NCI-H1105 (cell line): ENCODE results near the gene SLC26A8.
"Not testable (repeated sequence)": the region's sequence is repeated elsewhere in the genome, so short reads cannot be mapped to it uniquely, and the experiment has no call there.

Experiments
- DNase-seq: peaks from one replicate; lab custom pipeline; 2025; lab: John Stamatoyannopoulos, UW

Gene SLC26A8

DNA sequence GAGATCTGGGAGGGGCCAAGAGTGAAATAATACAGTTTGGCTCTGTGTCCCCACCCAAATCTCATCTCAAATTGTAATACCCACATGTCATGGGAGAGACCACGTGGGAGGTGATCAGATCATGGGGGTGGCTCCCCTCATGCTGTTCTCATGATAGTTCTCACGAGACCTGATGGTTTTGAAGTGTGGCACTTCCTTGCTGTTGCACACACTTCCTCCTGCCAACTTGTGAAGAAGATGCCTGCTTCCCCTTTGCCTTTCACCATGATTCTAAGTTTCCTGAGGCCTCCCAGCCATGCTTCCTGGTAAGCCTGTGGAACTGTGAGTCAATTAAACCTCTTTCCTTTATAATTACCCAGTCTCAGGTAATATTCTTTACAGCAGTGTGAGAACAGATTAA, 114.9 kb downstream of the SLC26A8 start:
- not testable (repeated sequence) for DNase-seq

DNA sequence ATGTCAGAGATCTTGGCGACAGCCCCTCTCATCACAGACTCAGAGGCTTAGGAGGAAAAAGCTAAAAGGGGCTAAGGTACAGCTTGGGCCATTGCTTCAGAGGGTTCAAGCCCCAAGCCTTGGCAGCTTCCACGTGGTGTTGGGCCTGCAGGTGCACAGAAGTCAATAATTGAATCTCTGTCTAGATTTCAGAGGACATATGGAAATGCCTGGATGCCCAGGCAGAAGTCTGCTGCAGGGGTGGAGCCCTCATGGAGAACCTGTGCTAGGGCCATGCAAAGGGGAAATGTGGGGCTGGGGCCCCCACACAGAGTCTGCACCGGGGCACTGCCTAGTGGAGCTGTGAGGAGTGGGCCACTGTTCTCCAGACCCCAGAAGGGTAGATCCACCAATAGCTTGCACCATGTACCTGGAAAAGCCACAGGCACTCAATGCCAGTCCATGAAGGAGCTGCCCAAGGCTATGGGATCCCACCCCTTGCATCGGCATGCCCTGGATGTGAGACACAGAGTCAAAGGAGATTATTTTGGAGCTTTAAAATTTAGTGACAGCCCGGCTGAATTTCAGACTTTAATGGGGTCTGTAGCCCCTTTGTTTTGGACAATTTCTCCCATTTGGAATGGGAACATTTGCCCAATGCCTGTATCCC, 115.6 kb downstream of the SLC26A8 start:
- not testable (repeated sequence) for DNase-seq

DNA sequence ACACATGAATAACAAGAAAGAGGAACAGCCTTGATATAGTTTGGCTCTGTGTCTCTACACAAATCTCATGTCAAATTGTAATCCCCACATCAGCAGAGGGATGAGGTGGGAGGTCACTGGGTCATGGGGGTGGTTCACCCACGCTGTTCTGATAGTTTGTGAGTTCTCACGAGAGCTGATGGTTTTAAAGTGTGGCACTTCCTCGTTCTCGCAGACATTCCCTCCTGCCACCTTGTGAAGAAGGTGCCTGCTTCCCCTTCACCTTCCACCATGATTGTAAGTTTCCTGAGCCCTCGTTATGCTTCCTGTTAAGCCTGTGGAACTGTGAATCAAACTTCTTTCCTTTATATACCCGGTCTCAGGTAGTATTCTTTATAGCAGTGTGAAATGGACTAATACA, 116.7 kb downstream of the SLC26A8 start:
- no peak for DNase-seq

DNA sequence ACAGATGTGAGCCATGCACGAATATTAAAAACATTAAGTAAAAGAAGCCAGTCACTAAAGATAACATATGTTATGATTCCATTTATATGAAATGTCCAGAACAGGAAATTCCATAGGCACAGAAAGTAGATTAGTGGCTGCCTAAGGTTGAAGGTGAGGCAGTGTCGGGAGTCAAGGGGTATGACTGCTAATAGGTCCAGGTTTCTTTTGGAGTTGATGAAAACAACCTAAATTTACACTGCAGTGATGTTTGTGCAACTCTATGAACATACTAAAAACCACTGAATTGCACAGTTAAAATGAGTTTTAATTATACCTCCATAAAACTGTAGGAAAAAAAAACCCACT, 118.0 kb downstream of the SLC26A8 start:
- DNase-seq: no peak

DNA sequence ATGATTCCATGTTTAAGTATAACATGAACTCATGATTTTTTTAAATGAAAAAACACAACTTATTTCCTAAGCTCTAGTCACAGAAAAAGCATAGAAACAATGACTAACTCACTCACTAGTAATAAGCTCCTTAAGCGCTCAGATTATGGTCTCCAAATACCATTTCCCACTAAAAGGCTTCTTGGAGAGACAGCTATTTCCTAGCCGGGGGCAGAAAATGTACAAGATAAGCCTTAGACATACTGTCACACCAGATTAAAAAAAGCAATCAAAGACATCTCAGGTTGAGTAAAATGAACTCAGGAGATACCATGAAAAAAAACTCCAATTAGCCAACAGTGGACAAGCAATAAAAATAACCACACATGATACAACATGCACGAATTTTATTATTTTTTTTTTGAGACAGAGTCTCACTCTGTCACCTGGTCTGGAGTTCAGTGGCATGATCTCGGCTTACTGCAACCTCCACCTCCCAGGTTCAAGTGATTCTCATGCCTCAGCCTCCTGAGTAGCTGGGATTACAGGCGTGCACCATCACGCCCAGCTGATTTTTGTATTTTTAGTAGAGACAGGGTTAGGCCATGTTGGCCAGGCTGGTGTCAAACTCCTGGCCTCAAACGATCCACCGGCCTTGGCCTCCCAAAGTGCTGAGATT, 118.5 kb downstream of the SLC26A8 start:
- no peak for DNase-seq

DNA sequence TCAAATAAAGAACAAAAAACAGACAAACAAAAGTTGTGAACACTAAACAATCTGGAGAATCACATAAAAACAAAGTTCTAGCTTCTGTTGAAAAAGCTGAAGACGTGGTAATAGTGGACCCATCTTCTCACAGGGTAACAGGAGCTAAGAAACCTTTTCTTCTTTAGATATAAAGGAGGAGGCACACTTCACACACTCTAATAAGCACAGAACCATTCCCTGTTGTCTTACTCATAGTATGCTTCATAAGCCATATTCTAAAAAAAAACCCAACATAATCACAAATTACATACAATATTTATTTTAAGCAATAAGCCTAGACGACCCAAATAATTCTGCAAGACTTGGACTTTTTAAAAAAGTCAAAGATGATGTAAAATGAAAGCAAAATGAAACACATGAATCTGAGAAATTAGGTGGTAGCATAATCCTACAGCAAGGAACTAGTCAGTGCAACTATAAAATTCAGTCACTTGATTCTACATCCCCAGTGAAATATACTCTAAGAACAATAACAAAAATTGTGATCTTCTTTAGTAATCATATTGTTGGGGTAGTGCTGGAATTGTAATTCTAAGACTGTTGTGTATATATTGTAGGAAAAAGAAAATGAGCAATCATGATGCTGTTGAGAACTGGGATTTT, 119.2 kb downstream of the SLC26A8 start:
- DNase-seq: no peak

DNA sequence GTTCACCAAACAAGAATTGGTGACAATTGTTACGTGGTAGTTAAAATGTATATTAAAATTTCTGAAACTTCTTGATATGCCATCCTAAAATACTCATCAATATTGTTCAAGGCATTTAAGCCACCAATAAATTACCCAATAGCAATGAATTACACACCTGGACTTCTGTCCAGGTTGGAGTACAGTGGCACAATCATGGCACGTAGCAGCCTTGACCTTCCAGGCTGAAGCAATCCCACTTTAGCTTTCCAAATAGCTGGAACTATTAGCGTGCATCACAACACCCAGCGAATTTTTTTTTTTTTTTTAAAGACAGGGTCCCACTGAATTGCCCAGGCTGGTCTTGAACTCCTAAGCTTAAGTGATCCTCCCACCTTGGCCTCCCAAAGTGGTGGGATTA, 120.8 kb downstream of the SLC26A8 start:
- no peak for DNase-seq

DNA sequence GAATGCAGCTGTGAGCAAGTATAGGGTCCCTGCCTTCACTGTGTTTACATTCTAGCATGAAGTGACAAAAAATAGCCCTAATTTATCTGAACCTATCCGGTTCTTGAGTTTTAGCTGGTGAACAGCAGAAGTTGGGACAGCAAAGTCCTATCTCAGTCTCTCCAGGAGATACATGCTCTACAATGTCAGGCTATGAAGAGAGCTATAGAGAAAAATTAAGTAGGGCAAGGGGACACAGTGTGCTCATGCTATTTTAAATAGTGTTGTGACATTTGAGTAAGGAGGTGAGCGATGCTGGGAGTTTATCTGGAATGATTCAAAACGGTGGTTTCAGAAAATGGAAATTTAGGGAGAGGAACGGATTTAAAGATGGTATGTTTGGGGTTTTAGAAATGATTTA, 124.0 kb downstream of the SLC26A8 start:
- no peak for DNase-seq

DNA sequence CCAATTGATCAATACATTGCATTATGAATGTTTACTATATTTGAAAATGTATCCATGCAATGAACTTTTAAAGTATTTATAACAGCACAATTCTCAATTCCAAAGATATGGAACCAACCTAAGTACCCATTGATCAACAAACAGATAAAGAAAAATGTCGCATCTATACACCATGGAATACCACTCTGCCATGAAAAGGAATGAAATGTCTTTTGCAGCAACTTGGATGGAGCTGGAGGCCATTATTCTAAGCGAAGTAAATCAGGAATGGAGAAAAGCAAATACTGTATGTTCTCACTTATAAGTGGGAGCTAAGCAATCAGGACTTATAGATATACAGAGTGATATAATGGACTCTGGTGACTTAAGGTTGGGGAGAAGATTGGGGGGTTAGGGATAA, 126.4 kb downstream of the SLC26A8 start:
- no peak for DNase-seq

DNA sequence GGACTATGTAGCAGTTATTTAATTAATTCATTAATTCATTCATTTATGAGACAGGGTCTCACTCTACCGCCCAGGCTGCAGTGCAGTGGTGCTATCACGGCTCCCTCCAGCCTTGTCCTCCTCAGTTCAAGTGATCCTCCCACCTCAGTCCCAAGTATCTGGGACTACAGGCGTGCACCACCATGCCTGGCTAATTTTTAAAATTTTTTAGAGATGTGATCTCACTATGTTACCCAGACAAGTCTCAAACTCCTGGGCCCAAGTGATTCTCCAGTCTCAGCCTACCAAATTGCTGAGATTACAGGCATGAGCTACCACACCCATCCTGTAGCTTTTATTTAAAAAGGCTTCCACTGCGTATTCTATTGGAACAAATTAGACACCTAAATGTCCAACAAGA, 127.0 kb downstream of the SLC26A8 start:
- DNase-seq: no peak

DNA sequence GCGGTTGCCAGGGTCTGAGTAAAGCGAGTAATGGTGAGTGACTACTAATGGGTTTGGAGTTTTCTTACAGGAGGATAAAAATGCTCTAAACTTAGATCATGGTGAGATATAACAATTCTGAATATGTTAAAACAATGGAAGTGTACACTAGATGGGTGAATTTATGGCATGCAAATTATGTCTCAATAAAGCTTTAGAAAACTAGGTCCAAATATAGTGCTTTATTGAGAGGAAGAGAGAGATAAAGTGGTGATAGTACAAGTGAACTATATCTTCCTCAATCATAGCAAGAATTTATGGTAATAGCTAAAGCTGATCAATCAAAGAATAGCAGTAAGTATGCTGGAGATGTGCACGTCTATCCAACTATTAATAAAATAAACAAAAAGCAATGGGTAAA, 127.4 kb downstream of the SLC26A8 start:
- no peak for DNase-seq

DNA sequence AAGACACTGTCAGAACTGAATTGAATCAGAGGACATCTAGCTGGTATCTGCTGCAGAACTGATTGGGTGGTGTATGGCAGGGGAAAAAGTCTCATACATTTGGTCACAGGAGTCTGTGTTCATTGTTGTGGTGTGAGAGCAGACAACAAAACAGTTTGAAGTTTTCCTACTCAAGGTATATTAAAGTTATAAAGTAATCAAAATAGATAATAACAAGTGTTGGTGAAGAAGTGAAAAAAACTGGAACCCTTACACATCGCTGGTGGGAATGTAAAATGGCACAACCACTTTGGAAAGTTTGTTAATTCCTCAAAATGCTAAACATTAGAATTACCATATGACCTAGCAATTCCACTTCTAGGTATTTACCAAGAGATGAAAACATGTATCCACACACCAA, 128.2 kb downstream of the SLC26A8 start:
- no peak for DNase-seq

DNA sequence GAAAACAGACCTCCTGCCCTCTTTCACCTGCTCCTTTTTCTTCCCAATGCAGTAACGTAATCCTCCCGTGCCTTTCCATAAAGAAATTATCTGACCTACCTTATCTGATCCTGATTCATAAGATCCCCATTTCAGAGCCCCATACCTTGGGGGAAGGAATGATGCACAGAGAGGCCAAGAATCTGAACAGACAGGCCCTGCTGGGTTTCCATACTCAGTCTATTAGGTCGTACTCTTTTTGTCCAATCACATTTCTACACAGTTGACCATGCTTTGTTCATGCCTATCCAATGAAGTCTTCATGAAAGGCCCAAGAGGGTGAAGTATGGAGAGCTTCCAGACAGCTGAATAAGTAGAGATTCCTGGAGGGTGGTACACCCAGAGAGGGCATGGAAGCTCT, 128.9 kb downstream of the SLC26A8 start:
- no peak for DNase-seq

DNA sequence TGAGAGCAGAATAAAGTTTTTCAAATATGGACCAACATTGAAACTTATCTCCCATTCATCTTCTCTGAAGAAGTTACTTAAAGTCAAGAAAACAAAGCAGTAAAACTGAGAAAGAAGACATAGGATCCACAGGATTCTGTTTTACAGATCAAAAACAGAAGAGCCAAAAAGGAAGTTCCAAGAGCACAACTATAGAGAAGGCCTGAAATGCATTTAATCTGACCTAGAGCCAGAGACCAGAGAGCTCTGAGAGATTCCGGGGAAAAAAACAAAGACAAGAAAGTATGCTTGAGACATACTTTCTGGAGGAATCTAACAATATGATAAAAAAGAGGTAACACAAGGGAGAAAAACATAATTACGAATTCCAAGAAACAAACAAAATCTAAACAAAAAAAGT, 129.7 kb downstream of the SLC26A8 start:
- DNase-seq: no peak
